HCT116 (cell line): ENCODE results near the gene GANC. TPM values are rescaled to one million over a fixed set of nuclear protein-coding genes. Genes with fewer than 3 reads are reported as not detected.

ENCODE experiments used
- ATAC-seq: fragments of 200-7000 bp; cut with Tn5 transposase; 2 replicates; pipeline ENCODE4 v1.9.1; 2020; ENCODE audit warnings: mild to moderate bottlenecking, moderate library complexity
- BruUV-seq: library from RNA; stranded (reverse); fragments of 400-500 nt; replicated peaks from 2 replicates; lab custom pipeline; 2021; lab: Mats Ljungman, UMichigan
- CTCF ChIA-PET: fragments of 300-600 bp; sonication (Branson Sonifier 250); formaldehyde crosslinking; loops from one replicate; lab custom pipeline; 2021; ENCODE audit warnings: antibody characterized with exemption; lab: Charles Lee
- POLR2A ChIA-PET: fragments of 300-600, 350-600 bp; sonication (Branson Sonifier 250); formaldehyde crosslinking; loops from one replicate; lab custom pipeline; 2021; ENCODE audit warnings: antibody characterized with exemption; lab: Charles Lee
- RAD21 ChIA-PET, 2 experiments: fragments of 300-600 bp; sonication (Branson Sonifier 250); formaldehyde crosslinking; loops; one replicate each; lab custom pipeline; 2023; ENCODE audit warnings: low total read pairs in 2 of 2; ENCODE audit not compliant: uncharacterized antibody in 2 of 2, unreplicated experiment in 2 of 2, low non-redundant PET in 1 of 2; lab: Charles Lee
- DNase-seq: peaks from one replicate; pipeline ENCODE4 v3.0.0-alpha.2; 2010; ENCODE audit warnings: low read depth, low spot score
- H2AFZ ChIP-seq: fragments of 200-600 bp; shearing (Covaris generic), sonication (generic); 2 replicates; pipeline ENCODE4 v1.6.1; 2017; ENCODE audit warnings: low read depth, mixed run types, mixed read lengths, antibody characterized with exemption, low read length; ENCODE audit not compliant: poor library complexity, severe bottlenecking
- H3K27ac ChIP-seq: 2 replicates; pipeline ENCODE4 v1.5.1; 2012; ENCODE audit warnings: low read depth, low read length
- H3K27me3 ChIP-seq: fragments of 200-600 bp; sonication (generic); 2 replicates; pipeline ENCODE4 v1.6.1; 2016; ENCODE audit warnings: mixed run types, low read length, mixed read lengths; ENCODE audit not compliant: insufficient read depth
- H3K36me3 ChIP-seq, 2 experiments: fragments of 200-500 bp in 1 of 2; fragments of 200-600 bp in 1 of 2; sonication (Bioruptor generic) in 1 of 2; sonication (generic) in 1 of 2; 2 replicates each; pipeline versions ENCODE4 v1.5.1 to v1.6.1; 2014 to 2016; ENCODE audit warnings: low read length in 2 of 2, inconsistent platforms in 1 of 2, mixed read lengths in 1 of 2, mixed run types in 1 of 2; ENCODE audit not compliant: insufficient read depth in 2 of 2, control insufficient read depth in 1 of 2
- H3K4me1 ChIP-seq, 2 experiments: fragments of 200-600 bp in 1 of 2; sonication (generic) in 1 of 2; 2 replicates each; pipeline versions ENCODE4 v1.5.1 to v1.6.1; 2012 to 2017; ENCODE audit warnings: low read length in 2 of 2, inconsistent platforms in 1 of 2, mild to moderate bottlenecking in 1 of 2, mixed read lengths in 1 of 2, mixed run types in 1 of 2, moderate library complexity in 1 of 2; ENCODE audit not compliant: insufficient read depth in 2 of 2, control insufficient read depth in 1 of 2
- H3K4me2 ChIP-seq: fragments of 200-600 bp; sonication (generic); 2 replicates; pipeline ENCODE4 v1.6.1; 2017; ENCODE audit warnings: mixed run types, low read length, mixed read lengths
- H3K4me3 ChIP-seq, 2 experiments: fragments of 200-600 bp in 1 of 2; sonication (generic) in 1 of 2; replicated peaks in 1 of 2; 2 replicates each; pipeline ENCODE4 v1.5.1; 2011 to 2016; ENCODE audit warnings: low read length in 2 of 2, control low read depth in 1 of 2, low read depth in 1 of 2, mild to moderate bottlenecking in 1 of 2, mixed read lengths in 1 of 2, mixed run types in 1 of 2
- H3K79me2 ChIP-seq: fragments of 200-600 bp; sonication (generic); 2 replicates; pipeline ENCODE4 v1.6.1; 2017; ENCODE audit warnings: mild to moderate bottlenecking, mixed run types, low read length, moderate library complexity, mixed read lengths; ENCODE audit not compliant: insufficient read depth
- H3K9ac ChIP-seq: fragments of 200-600 bp; sonication (generic); 2 replicates; pipeline ENCODE4 v1.6.1; 2016; ENCODE audit warnings: low read length, mixed read lengths
- H3K9me2 ChIP-seq: fragments of 200-600 bp; sonication (generic), shearing (Covaris generic); 2 replicates; pipeline ENCODE4 v1.6.1; 2017; ENCODE audit warnings: mixed run types, mild to moderate bottlenecking, moderate library complexity; ENCODE audit not compliant: insufficient read depth
- H3K9me3 ChIP-seq, 2 experiments: fragments of 200-500 bp in 1 of 2; fragments of 200-600 bp in 1 of 2; sonication (Bioruptor generic) in 1 of 2; sonication (generic) in 1 of 2; 2 replicates each; pipeline ENCODE4 v1.6.1; 2014 to 2017; ENCODE audit warnings: low read length in 2 of 2, mixed read lengths in 2 of 2, inconsistent platforms in 1 of 2, low read depth in 1 of 2, mild to moderate bottlenecking in 1 of 2, mixed run types in 1 of 2, moderate library complexity in 1 of 2; ENCODE audit not compliant: control insufficient read depth in 1 of 2, insufficient read depth in 1 of 2
- H4K20me1 ChIP-seq: fragments of 200-600 bp; sonication (generic), shearing (Covaris generic); 2 replicates; pipeline ENCODE4 v1.6.1; 2017; ENCODE audit warnings: mixed run types, mild to moderate bottlenecking, moderate library complexity; ENCODE audit not compliant: insufficient read depth
- ATF3 ChIP-seq: IDR thresholded peaks from 2 replicates; pipeline ENCODE4 v1.6.1; 2012
- CBX3 ChIP-seq: IDR thresholded peaks from 2 replicates; pipeline ENCODE4 v1.6.1; 2012; ENCODE audit warnings: low read depth
- CEBPB ChIP-seq: IDR thresholded peaks from 2 replicates; pipeline ENCODE4 v1.6.1; 2012; ENCODE audit warnings: low read depth
- EGR1 ChIP-seq: IDR thresholded peaks from 2 replicates; pipeline ENCODE4 v1.6.1; 2012; ENCODE audit warnings: low read depth
- FOSL1 ChIP-seq: IDR thresholded peaks from 2 replicates; pipeline ENCODE4 v1.6.1; 2012; ENCODE audit warnings: low read depth
- JUND ChIP-seq: IDR thresholded peaks from 2 replicates; pipeline ENCODE4 v1.6.1; 2012
- RAD21 ChIP-seq: IDR thresholded peaks from 2 replicates; pipeline ENCODE4 v1.6.1; 2012; ENCODE audit warnings: low read depth, mild to moderate bottlenecking
- SP1 ChIP-seq: IDR thresholded peaks from 2 replicates; pipeline ENCODE4 v1.6.1; 2012; ENCODE audit warnings: low read depth
- SRF ChIP-seq: IDR thresholded peaks from 2 replicates; pipeline ENCODE4 v1.6.1; 2012; ENCODE audit warnings: low read depth
- ZBTB33 ChIP-seq: IDR thresholded peaks from 2 replicates; pipeline ENCODE4 v1.6.1; 2011; ENCODE audit warnings: mild to moderate bottlenecking, low read length, moderate library complexity; ENCODE audit not compliant: insufficient replicate concordance; ENCODE audit errors: extremely low read depth
- ZNF274 ChIP-seq: fragments of 200-500 bp; sonication (Bioruptor generic); IDR thresholded peaks from 2 replicates; pipeline ENCODE4 v1.6.1; 2014; ENCODE audit warnings: mild to moderate bottlenecking, low read depth, low read length, inconsistent platforms
- intact Hi-C: fragments of 100-400 bp; cut with micrococcal nuclease; formaldehyde crosslinking; loops from 2 replicates; pipeline ENCODE4 v1.10.0; 2022
- total RNA-seq: library from RNA; stranded (reverse); gene quantifications from one replicate; pipeline ENCODE4 v1.2.1, GENCODE V29; 2021; ENCODE audit not compliant: unreplicated experiment
- TF ChIP-seq, protein P1 (sequence below): IDR thresholded peaks from 2 replicates; pipeline ENCODE4 v1.6.1; 2012

The GANC gene
- total RNA-seq, 1 experiment from 2014 or later, result 13.1 TPM

DNA sequence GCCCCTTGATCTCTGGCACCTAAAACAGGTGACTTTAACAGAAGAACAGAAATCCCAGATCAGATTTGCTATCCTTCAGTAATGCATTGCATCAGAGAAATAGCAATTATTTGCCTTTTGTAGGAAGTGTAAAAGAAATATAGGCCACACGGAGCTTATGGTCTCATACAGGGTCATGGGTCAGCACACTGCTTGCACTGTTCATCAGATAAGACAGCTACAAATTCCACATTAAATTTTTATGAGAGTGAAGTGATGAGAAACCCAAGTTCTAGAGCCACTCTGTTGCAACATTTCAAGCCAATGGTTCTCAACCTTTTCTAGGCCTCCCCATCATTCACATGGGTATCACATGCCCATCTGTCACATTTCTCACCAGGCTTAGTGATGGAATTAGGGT, 33.7 kb downstream of the GANC start:
- H2AFZ ChIP-seq, result no peak overlapping the region
- ChIA-PET CTCF (no interaction called here), RAD21 (no interaction called here), POLR2A (no interaction called here)
- no peaks in the 10 kb centered on the region for H4K20me1 ChIP-seq
- DNase-seq, result no peak
- no peak overlapping the region for H3K27ac ChIP-seq
- H3K9me3 ChIP-seq, result no peaks in the 10 kb centered on the region
- no peak overlapping the region for H3K9ac ChIP-seq
- no peaks in the 10 kb centered on the region; a peak in 1 of 4 replicates for H3K36me3 ChIP-seq
- no peaks in the 10 kb centered on the region for H3K27me3 ChIP-seq
- intact Hi-C loops, result no loop called here
- H3K4me3 ChIP-seq, result no peak overlapping the region
- H3K9me2 ChIP-seq, result no peaks in the 10 kb centered on the region
- ATAC-seq, result no peak
- TF ChIP-seq CBX3 (no peak), SP1 (no peak), ZNF274 (no peak), ATF3 (no peak), FOSL1 (no peak), CEBPB (no peak), EGR1 (no peak), JUND (no peak), RAD21 (no peak), SRF (no peak), ZBTB33 (no peak)
- TF ChIP-seq, protein P1, sequence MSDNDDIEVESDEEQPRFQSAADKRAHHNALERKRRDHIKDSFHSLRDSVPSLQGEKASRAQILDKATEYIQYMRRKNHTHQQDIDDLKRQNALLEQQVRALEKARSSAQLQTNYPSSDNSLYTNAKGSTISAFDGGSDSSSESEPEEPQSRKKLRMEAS, result no peak
- TF ChIP-seq, all 23 proteins: peak for 0
- H3K79me2 ChIP-seq, result no peaks in the 10 kb centered on the region
- no peaks in the 10 kb centered on the region for H3K4me1 ChIP-seq
- no peak overlapping the region for H3K4me2 ChIP-seq
- BruUV-seq, result no TSS peak
